GM23248 (cell line): ENCODE data around the gene DDOST.

Experiments used
- EZH2 ChIP-seq: fragments of 200-600 bp; sonication (generic); IDR thresholded peaks from 2 replicates; pipeline ENCODE4 v1.6.1; 2018; ENCODE audit warnings: antibody characterized with exemption, mild to moderate bottlenecking; ENCODE audit not compliant: insufficient read depth, poor library complexity, severe bottlenecking
- EZH2phosphoT487 ChIP-seq: fragments of 200-600 bp; sonication (generic); IDR thresholded peaks from 2 replicates; pipeline ENCODE4 v1.6.1; 2018; ENCODE audit warnings: antibody characterized with exemption, moderate library complexity, mild to moderate bottlenecking, low read depth; ENCODE audit not compliant: insufficient read depth

DNA sequence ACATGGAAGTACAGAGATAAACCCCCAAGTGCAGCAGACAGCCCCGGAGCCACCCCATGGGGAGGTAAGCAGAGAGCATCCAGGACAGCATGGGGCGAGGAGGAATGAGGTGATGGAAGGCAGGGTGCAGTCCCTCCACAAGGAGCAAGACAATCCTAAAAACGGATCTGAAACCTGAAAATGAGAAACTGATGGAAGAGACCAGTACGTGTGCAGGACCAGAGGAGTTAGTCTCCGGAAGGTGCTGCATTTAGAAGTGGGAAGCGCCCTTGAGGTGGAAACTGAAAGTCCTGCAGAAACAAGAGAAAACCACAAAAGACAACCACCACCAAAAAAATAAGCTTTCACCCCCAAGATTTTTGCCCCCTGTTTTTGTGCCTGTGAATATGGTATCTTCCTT lies 17.4 kb upstream of the DDOST start:
- no peak for TF ChIP-seq EZH2phosphoT487
- no peak for TF ChIP-seq EZH2
